HL-60 (cell line): ENCODE results near the gene ERFE.

Source experiments
- DNase-seq, 2 experiments: peaks; one replicate each; pipeline ENCODE4 v3.0.0-alpha.2; 2010 to 2020; ENCODE audit warnings: low read depth in 1 of 2, low spot score in 1 of 2
- H3K27ac ChIP-seq: fragments of 250-450 bp; sonication (Bioruptor Pico); replicated peaks from 2 replicates; pipeline ENCODE4 v1.5.1; 2020; ENCODE audit warnings: mild to moderate bottlenecking, moderate library complexity
- H3K27me3 ChIP-seq: fragments of 250-450 bp; sonication (Bioruptor Pico); 2 replicates; pipeline ENCODE4 v1.5.1; 2021; ENCODE audit warnings: mild to moderate bottlenecking, moderate library complexity; ENCODE audit not compliant: insufficient read depth, poor library complexity, severe bottlenecking
- H3K4me3 ChIP-seq: replicated peaks from 2 replicates; pipeline ENCODE4 v1.5.1; 2011; ENCODE audit warnings: mild to moderate bottlenecking, control low read depth, low read length; ENCODE audit not compliant: insufficient read depth
- GABPA ChIP-seq: IDR thresholded peaks from 2 replicates; pipeline ENCODE4 v1.6.1; 2012; ENCODE audit warnings: low read depth
- POLR2AphosphoS5 ChIP-seq: IDR thresholded peaks from 2 replicates; pipeline ENCODE4 v1.6.1; 2012; ENCODE audit warnings: low read depth
- SPI1 ChIP-seq: IDR thresholded peaks from 2 replicates; pipeline ENCODE4 v1.6.1; 2012; ENCODE audit warnings: low read depth, mild to moderate bottlenecking, borderline replicate concordance
- TF ChIP-seq, protein P1 (sequence below): IDR thresholded peaks from 2 replicates; pipeline ENCODE4 v1.6.1; 2012; ENCODE audit warnings: low read depth; ENCODE audit not compliant: insufficient replicate concordance
- TF ChIP-seq, protein P2 (sequence below): IDR thresholded peaks from one replicate; pipeline ENCODE4 v1.5.1; 2011; ENCODE audit warnings: low read length, control low read depth, inconsistent platforms; ENCODE audit not compliant: insufficient read depth

Gene ERFE

GRCh38 chr2:238142382-238143205 is 16.2 kb upstream of the ERFE start:
- no peak for DNase-seq
- TF ChIP-seq SPI1 (no peak), GABPA (no peak), POLR2AphosphoS5 (no peak)
- TF ChIP-seq, protein P1, sequence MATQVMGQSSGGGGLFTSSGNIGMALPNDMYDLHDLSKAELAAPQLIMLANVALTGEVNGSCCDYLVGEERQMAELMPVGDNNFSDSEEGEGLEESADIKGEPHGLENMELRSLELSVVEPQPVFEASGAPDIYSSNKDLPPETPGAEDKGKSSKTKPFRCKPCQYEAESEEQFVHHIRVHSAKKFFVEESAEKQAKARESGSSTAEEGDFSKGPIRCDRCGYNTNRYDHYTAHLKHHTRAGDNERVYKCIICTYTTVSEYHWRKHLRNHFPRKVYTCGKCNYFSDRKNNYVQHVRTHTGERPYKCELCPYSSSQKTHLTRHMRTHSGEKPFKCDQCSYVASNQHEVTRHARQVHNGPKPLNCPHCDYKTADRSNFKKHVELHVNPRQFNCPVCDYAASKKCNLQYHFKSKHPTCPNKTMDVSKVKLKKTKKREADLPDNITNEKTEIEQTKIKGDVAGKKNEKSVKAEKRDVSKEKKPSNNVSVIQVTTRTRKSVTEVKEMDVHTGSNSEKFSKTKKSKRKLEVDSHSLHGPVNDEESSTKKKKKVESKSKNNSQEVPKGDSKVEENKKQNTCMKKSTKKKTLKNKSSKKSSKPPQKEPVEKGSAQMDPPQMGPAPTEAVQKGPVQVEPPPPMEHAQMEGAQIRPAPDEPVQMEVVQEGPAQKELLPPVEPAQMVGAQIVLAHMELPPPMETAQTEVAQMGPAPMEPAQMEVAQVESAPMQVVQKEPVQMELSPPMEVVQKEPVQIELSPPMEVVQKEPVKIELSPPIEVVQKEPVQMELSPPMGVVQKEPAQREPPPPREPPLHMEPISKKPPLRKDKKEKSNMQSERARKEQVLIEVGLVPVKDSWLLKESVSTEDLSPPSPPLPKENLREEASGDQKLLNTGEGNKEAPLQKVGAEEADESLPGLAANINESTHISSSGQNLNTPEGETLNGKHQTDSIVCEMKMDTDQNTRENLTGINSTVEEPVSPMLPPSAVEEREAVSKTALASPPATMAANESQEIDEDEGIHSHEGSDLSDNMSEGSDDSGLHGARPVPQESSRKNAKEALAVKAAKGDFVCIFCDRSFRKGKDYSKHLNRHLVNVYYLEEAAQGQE: no peak
- TF ChIP-seq, protein P2, sequence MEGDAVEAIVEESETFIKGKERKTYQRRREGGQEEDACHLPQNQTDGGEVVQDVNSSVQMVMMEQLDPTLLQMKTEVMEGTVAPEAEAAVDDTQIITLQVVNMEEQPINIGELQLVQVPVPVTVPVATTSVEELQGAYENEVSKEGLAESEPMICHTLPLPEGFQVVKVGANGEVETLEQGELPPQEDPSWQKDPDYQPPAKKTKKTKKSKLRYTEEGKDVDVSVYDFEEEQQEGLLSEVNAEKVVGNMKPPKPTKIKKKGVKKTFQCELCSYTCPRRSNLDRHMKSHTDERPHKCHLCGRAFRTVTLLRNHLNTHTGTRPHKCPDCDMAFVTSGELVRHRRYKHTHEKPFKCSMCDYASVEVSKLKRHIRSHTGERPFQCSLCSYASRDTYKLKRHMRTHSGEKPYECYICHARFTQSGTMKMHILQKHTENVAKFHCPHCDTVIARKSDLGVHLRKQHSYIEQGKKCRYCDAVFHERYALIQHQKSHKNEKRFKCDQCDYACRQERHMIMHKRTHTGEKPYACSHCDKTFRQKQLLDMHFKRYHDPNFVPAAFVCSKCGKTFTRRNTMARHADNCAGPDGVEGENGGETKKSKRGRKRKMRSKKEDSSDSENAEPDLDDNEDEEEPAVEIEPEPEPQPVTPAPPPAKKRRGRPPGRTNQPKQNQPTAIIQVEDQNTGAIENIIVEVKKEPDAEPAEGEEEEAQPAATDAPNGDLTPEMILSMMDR: no peak
- H3K4me3 ChIP-seq: no peak overlapping the region
- H3K27me3 ChIP-seq: no peaks in the 10 kb centered on the region
- no peak overlapping the region for H3K27ac ChIP-seq

GRCh38 chr2:238143239-238143951 is 15.4 kb upstream of the ERFE start:
- TF ChIP-seq POLR2AphosphoS5 (no peak), GABPA (no peak), SPI1 (no peak)
- TF ChIP-seq, protein P2: no peak
- TF ChIP-seq, protein P1: no peak
- Histone ChIP-seq H3K4me3 (no peak overlapping the region), H3K27ac (no peak overlapping the region), H3K27me3 (no peaks in the 10 kb centered on the region)
- DNase-seq: no peak

GRCh38 chr2:238144262-238144661 is 14.5 kb upstream of the ERFE start:
- H3K27me3 ChIP-seq: no peaks in the 10 kb centered on the region
- H3K4me3 ChIP-seq: no peak overlapping the region
- TF ChIP-seq POLR2AphosphoS5: no peak
- no peak for TF ChIP-seq GABPA
- H3K27ac ChIP-seq: no peak overlapping the region
- DNase-seq: no peak

DNA sequence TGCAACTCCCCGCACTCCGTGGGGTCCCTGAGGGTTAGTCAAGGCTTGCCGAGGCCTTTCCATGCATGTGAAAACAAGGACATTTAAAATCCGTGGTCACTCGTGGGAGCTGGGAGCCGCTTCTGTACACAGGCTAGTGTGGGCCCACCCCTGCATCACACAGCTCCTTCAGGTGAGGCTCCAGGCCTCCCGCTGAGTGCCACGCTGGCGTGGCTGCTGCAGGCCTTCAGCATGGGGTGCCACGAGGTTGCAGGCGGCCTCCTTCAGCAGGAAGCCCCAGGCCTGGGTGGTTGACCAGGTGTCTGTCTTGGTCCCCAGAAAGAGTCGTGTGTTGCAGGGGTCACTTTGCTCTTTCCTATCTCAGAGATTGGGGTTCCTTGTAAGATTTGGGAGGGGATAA is 13.7 kb upstream of the ERFE start:
- no peaks in the 10 kb centered on the region for H3K27me3 ChIP-seq
- no peak overlapping the region for H3K27ac ChIP-seq
- no peak overlapping the region for H3K4me3 ChIP-seq
- no peak for DNase-seq
- TF ChIP-seq SPI1: no peak
- no peak for TF ChIP-seq POLR2AphosphoS5
- no peak for TF ChIP-seq GABPA
- TF ChIP-seq, protein P2: no peak
